WTC11 (cell line): ENCODE measurements around the gene ITPK1. TPM values are rescaled to one million over a fixed set of nuclear protein-coding genes. Genes with fewer than 3 reads are reported as not detected.

ENCODE experiments used
- ATAC-seq: fragments of 200-7000 bp; cut with Tn5 transposase; 2 replicates; pipeline ENCODE4 v1.10.0; 2021; ENCODE audit warnings: mild to moderate bottlenecking, moderate library complexity
- CTCF ChIA-PET: fragments of 300-600 bp; sonication (Branson Sonifier 250); formaldehyde crosslinking; loops from one replicate; lab custom pipeline; 2021; ENCODE audit warnings: antibody characterized with exemption; lab: Charles Lee
- POLR2A ChIA-PET: fragments of 350-600 bp; sonication (Branson Sonifier 250); formaldehyde crosslinking; loops from one replicate; lab custom pipeline; 2021; ENCODE audit warnings: antibody characterized with exemption; lab: Charles Lee
- DNase-seq: peaks from one replicate; pipeline ENCODE4 v3.0.0; 2021; ENCODE audit warnings: low spot score
- H3K27ac Mint-ChIP-seq: 2 replicates; pipeline ENCODE4 v1.8.0; 2021; ENCODE audit warnings: mixed read lengths
- H3K27me3 Mint-ChIP-seq: 2 replicates; pipeline ENCODE4 v1.8.0; 2021; ENCODE audit warnings: low read depth, mild to moderate bottlenecking, moderate library complexity, mixed read lengths
- H3K36me3 Mint-ChIP-seq: 2 replicates; pipeline ENCODE4 v1.8.0; 2021; ENCODE audit warnings: mixed read lengths
- H3K4me1 Mint-ChIP-seq: 2 replicates; pipeline ENCODE4 v1.8.0; 2022; ENCODE audit warnings: mixed read lengths
- H3K4me3 Mint-ChIP-seq: 2 replicates; pipeline ENCODE4 v1.8.0; 2021; ENCODE audit warnings: mild to moderate bottlenecking, moderate library complexity, mixed read lengths
- H3K9me3 Mint-ChIP-seq: 2 replicates; pipeline ENCODE4 v1.8.0; 2021; ENCODE audit warnings: mixed read lengths
- ATF1 ChIP-seq: sonication (generic); formaldehyde crosslinking; IDR thresholded peaks from 2 replicates; pipeline ENCODE4 v1.8.1; 2023; ENCODE audit warnings: mild to moderate bottlenecking, moderate library complexity, missing genetic modification reagents
- ESRRA ChIP-seq: sonication (generic); formaldehyde crosslinking; IDR thresholded peaks from 2 replicates; pipeline ENCODE4 v1.8.1; 2022; ENCODE audit warnings: mild to moderate bottlenecking, missing genetic modification reagents, borderline replicate concordance
- HMGA2 ChIP-seq: fragments of 250-450 bp; sonication (Bioruptor Pico); IDR thresholded peaks from 2 replicates; pipeline ENCODE4 v1.4.0; 2021; ENCODE audit warnings: mild to moderate bottlenecking, moderate library complexity
- JUN ChIP-seq: sonication (generic); formaldehyde crosslinking; IDR thresholded peaks from 2 replicates; pipeline ENCODE4 v1.8.0; 2023; ENCODE audit warnings: mild to moderate bottlenecking, missing genetic modification reagents
- NFE2L1 ChIP-seq: sonication (generic); formaldehyde crosslinking; IDR thresholded peaks from 2 replicates; pipeline ENCODE4 v1.8.1; 2023; ENCODE audit warnings: missing genetic modification reagents
- RELA ChIP-seq: sonication (generic); formaldehyde crosslinking; IDR thresholded peaks from 2 replicates; pipeline ENCODE4 v1.8.1; 2022; ENCODE audit warnings: missing genetic modification reagents, mild to moderate bottlenecking, borderline replicate concordance
- SMAD3 ChIP-seq: sonication (generic); formaldehyde crosslinking; IDR thresholded peaks from 2 replicates; pipeline ENCODE4 v1.8.0; 2022; ENCODE audit warnings: missing genetic modification reagents, mild to moderate bottlenecking, borderline replicate concordance
- SP1 ChIP-seq: sonication (generic); formaldehyde crosslinking; conservative IDR thresholded peaks from 2 replicates; pipeline ENCODE4 v1.8.1; 2022; ENCODE audit warnings: missing genetic modification reagents
- ZNF121 ChIP-seq: sonication (generic); formaldehyde crosslinking; IDR thresholded peaks from 2 replicates; pipeline ENCODE4 v1.8.0; 2023; ENCODE audit warnings: missing genetic modification reagents
- ZNF219 ChIP-seq: sonication (generic); formaldehyde crosslinking; IDR thresholded peaks from 2 replicates; pipeline ENCODE4 v1.8.0; 2023; ENCODE audit warnings: missing genetic modification reagents, mild to moderate bottlenecking, borderline replicate concordance
- ZNF396 ChIP-seq: fragments of 250-450 bp; sonication (Bioruptor Pico); IDR thresholded peaks from 2 replicates; pipeline ENCODE4 v1.8.0; 2021; ENCODE audit warnings: mild to moderate bottlenecking, moderate library complexity, borderline replicate concordance
- total RNA-seq: library from RNA; stranded (reverse); gene quantifications from 3 replicates; pipeline ENCODE4 v1.2.3, GENCODE V29; 2021
- TF ChIP-seq, protein P1 (sequence below): sonication (generic); formaldehyde crosslinking; IDR thresholded peaks from 2 replicates; pipeline ENCODE4 v1.8.1; 2023; ENCODE audit warnings: mild to moderate bottlenecking, moderate library complexity, missing genetic modification reagents
- TF ChIP-seq, protein P2 (sequence below): sonication (generic); formaldehyde crosslinking; IDR thresholded peaks from 2 replicates; pipeline ENCODE4 v1.8.1; 2023; ENCODE audit warnings: mild to moderate bottlenecking, missing genetic modification reagents, borderline replicate concordance
- TF ChIP-seq, protein P3 (sequence below): fragments of 250-450 bp; sonication (Bioruptor Pico); IDR thresholded peaks from 2 replicates; pipeline ENCODE4 v2.1.2; 2022; ENCODE audit warnings: mild to moderate bottlenecking, moderate library complexity
- TF ChIP-seq, protein P4 (sequence below): sonication (generic); formaldehyde crosslinking; IDR thresholded peaks from 2 replicates; pipeline ENCODE4 v1.8.1; 2022; ENCODE audit warnings: mild to moderate bottlenecking, missing genetic modification reagents, moderate library complexity, borderline replicate concordance
- TF ChIP-seq, protein P5 (sequence below): fragments of 200-600 bp; IDR thresholded peaks from 2 replicates; pipeline ENCODE4 v1.8.0; 2022; ENCODE audit warnings: antibody characterized with exemption

The ITPK1 gene
- total RNA-seq, 1 experiment from 2014 or later, result 144 TPM

DNA sequence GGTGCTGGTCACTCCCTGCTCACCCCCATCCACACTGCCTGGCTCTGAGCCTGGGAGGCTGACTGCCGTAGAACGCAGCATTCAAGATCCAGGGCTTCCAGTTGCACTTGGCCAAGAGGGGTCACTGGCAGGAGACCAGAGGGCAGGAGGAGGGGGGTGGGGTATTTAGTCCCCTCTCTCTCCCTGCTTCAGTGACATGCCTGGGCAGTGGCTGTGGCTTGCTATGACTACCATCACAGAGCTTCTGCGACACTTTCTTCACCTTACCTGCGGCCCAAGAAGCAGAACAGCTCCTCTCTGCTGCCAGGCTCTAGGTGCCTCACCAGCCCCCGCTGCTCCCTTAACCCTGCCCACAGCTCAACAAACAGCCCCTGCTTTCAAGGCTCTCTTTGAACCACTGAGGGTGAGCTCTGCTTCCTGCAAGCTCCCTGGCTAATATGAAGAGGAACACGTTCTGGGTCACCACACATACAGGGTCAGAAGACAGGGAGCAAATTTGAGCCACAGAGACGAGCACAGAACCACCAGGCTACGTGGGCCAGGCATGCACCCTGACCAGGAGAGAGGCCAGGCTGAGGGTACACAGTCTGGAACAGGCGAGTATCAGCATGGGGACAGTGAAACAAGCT is 55.7 kb downstream of the ITPK1 start:
- ChIA-PET CTCF (interaction anchor here (0.8 to 3.2 kb wide), 7 partner anchors 23 to 101 kb away, joined by 3 to 17 read pairs (median 4); no protein-coding TSS in a partner anchor), POLR2A (interaction anchor here (1.0 kb wide), 1 partner anchor 9 kb away, joined by 3 read pairs; no protein-coding TSS in a partner anchor)
- H3K4me1 Mint-ChIP-seq, result peaks cover 63% of the 10 kb centered on the region
- no peaks in the 10 kb centered on the region for H3K9me3 Mint-ChIP-seq
- peak overlapping the region; percentile 90 for H3K27ac Mint-ChIP-seq
- no peaks in the 10 kb centered on the region for H3K27me3 Mint-ChIP-seq
- peaks cover 3% of the 10 kb centered on the region; the same call in 1 of the 2 replicates for H3K36me3 Mint-ChIP-seq
- peak; percentile 63 for ATAC-seq
- no peak overlapping the region for H3K4me3 Mint-ChIP-seq
- peak; percentile 42 for DNase-seq
- TF ChIP-seq ZNF121 (peak; percentile 17; the same call in 1 of the 2 replicates), RELA (CRISPR knock-in tag) (peak; percentile 58; the same call in 1 of the 2 replicates), ESRRA (CRISPR knock-in tag) (0 out of 2 replicates have a peak, but pooled peaks have one; percentile 43), JUN (CRISPR knock-in tag) (no peak)
- TF ChIP-seq, protein P1, sequence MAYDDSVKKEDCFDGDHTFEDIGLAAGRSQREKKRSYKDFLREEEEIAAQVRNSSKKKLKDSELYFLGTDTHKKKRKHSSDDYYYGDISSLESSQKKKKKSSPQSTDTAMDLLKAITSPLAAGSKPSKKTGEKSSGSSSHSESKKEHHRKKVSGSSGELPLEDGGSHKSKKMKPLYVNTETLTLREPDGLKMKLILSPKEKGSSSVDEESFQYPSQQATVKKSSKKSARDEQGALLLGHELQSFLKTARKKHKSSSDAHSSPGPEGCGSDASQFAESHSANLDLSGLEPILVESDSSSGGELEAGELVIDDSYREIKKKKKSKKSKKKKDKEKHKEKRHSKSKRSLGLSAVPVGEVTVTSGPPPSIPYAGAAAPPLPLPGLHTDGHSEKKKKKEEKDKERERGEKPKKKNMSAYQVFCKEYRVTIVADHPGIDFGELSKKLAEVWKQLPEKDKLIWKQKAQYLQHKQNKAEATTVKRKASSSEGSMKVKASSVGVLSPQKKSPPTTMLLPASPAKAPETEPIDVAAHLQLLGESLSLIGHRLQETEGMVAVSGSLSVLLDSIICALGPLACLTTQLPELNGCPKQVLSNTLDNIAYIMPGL, result no peak
- TF ChIP-seq, protein P2, sequence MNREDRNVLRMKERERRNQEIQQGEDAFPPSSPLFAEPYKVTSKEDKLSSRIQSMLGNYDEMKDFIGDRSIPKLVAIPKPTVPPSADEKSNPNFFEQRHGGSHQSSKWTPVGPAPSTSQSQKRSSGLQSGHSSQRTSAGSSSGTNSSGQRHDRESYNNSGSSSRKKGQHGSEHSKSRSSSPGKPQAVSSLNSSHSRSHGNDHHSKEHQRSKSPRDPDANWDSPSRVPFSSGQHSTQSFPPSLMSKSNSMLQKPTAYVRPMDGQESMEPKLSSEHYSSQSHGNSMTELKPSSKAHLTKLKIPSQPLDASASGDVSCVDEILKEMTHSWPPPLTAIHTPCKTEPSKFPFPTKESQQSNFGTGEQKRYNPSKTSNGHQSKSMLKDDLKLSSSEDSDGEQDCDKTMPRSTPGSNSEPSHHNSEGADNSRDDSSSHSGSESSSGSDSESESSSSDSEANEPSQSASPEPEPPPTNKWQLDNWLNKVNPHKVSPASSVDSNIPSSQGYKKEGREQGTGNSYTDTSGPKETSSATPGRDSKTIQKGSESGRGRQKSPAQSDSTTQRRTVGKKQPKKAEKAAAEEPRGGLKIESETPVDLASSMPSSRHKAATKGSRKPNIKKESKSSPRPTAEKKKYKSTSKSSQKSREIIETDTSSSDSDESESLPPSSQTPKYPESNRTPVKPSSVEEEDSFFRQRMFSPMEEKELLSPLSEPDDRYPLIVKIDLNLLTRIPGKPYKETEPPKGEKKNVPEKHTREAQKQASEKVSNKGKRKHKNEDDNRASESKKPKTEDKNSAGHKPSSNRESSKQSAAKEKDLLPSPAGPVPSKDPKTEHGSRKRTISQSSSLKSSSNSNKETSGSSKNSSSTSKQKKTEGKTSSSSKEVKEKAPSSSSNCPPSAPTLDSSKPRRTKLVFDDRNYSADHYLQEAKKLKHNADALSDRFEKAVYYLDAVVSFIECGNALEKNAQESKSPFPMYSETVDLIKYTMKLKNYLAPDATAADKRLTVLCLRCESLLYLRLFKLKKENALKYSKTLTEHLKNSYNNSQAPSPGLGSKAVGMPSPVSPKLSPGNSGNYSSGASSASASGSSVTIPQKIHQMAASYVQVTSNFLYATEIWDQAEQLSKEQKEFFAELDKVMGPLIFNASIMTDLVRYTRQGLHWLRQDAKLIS (CRISPR knock-in tag), result no peak

DNA sequence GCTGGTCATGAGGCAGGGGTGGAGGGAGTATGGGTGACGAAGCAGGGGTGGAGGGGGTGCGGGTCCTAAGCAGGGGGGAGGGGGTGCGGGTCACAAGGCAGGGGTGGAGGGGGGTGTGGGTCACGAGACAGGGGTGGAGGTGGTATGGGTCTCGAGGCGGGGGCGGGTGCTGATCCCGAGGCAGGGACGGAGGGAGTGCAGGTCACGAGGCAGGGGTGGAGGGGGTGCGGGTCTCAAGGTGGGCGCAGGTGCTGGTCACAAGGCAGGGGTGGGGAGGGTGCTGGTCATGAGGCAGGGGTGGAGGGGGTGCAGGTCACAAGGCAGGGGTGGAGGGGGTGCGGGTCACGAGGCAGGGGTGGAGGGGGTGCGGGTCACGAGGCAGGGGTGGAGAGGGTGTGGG is 56.5 kb downstream of the ITPK1 start:
- Mint-ChIP-seq H3K36me3 (peaks cover 3% of the 10 kb centered on the region; the same call in 1 of the 2 replicates), H3K4me3 (no peak overlapping the region)
- POLR2A ChIA-PET, result no interaction called here
- TF ChIP-seq ESRRA (CRISPR knock-in tag) (no peak), HMGA2 (CRISPR knock-in tag) (no peak), SMAD3 (CRISPR knock-in tag) (no peak)
- TF ChIP-seq, protein P3, sequence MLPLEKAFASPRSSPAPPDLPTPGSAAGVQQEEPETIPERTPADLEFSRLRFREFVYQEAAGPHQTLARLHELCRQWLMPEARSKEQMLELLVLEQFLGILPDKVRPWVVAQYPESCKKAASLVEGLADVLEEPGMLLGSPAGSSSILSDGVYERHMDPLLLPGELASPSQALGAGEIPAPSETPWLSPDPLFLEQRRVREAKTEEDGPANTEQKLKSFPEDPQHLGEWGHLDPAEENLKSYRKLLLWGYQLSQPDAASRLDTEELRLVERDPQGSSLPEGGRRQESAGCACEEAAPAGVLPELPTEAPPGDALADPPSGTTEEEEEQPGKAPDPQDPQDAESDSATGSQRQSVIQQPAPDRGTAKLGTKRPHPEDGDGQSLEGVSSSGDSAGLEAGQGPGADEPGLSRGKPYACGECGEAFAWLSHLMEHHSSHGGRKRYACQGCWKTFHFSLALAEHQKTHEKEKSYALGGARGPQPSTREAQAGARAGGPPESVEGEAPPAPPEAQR (CRISPR knock-in tag), result no peak
- TF ChIP-seq, all 79 proteins: peak for 0
- H3K27me3 Mint-ChIP-seq, result no peaks in the 10 kb centered on the region
- H3K4me1 Mint-ChIP-seq, result peaks cover 63% of the 10 kb centered on the region
- CTCF ChIA-PET, result interaction anchor here (2.0 kb wide), 1 partner anchor 25 kb away, joined by 7 read pairs; no protein-coding TSS in a partner anchor
- no peak for DNase-seq
- no peak overlapping the region for H3K27ac Mint-ChIP-seq
- H3K9me3 Mint-ChIP-seq, result no peaks in the 10 kb centered on the region
- ATAC-seq, result no peak

DNA sequence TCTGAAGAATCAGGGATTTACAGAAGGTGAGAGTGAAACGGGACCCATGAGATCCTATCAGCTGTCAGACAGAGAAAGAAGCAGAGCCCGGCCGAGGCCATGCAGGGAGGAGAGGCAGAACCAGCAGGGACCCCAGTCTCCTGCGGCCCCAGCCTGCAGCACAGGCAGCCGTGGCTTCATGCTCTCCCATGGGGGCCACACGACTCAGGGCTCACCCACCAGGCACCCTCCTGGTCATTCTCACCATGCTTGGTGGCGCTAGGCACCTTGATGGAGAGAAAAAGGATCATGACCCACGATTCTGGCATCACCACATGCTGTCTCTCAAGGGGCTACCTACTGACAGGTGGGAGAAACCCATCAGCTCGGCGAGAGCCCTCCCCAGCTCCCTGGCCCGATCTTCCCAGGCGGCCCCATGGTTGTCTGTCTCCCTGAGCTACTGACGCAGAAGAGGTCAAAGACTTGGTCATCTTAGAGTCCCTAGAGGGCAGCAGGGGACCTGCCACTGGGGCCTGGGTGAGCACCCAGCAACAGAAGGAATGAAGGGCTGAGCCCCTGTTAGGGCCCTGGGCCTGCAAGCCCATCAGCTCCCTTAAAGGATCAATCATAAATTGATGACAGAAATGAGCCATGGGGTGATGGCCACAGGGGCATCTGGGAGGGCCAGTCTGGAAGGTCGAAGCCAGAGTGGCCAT is 58.0 kb downstream of the ITPK1 start:
- no peaks in the 10 kb centered on the region for H3K27me3 Mint-ChIP-seq
- CTCF ChIA-PET, result interaction anchor here (0.5 to 1.2 kb wide), 3 partner anchors 15 to 56 kb away, joined by 3 to 5 read pairs (median 4); no protein-coding TSS in a partner anchor
- TF ChIP-seq, protein P4, sequence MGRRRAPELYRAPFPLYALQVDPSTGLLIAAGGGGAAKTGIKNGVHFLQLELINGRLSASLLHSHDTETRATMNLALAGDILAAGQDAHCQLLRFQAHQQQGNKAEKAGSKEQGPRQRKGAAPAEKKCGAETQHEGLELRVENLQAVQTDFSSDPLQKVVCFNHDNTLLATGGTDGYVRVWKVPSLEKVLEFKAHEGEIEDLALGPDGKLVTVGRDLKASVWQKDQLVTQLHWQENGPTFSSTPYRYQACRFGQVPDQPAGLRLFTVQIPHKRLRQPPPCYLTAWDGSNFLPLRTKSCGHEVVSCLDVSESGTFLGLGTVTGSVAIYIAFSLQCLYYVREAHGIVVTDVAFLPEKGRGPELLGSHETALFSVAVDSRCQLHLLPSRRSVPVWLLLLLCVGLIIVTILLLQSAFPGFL, result no peak
- no peak for TF ChIP-seq ZNF396
- TF ChIP-seq, protein P1, result no peak
- TF ChIP-seq NFE2L1 (CRISPR knock-in tag), result no peak
- no peak for TF ChIP-seq SP1 (CRISPR knock-in tag)
- TF ChIP-seq, protein P5, sequence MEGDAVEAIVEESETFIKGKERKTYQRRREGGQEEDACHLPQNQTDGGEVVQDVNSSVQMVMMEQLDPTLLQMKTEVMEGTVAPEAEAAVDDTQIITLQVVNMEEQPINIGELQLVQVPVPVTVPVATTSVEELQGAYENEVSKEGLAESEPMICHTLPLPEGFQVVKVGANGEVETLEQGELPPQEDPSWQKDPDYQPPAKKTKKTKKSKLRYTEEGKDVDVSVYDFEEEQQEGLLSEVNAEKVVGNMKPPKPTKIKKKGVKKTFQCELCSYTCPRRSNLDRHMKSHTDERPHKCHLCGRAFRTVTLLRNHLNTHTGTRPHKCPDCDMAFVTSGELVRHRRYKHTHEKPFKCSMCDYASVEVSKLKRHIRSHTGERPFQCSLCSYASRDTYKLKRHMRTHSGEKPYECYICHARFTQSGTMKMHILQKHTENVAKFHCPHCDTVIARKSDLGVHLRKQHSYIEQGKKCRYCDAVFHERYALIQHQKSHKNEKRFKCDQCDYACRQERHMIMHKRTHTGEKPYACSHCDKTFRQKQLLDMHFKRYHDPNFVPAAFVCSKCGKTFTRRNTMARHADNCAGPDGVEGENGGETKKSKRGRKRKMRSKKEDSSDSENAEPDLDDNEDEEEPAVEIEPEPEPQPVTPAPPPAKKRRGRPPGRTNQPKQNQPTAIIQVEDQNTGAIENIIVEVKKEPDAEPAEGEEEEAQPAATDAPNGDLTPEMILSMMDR, result no peak
- TF ChIP-seq ZNF219 (CRISPR knock-in tag), result no peak
- TF ChIP-seq ATF1 (CRISPR knock-in tag), result no peak

More for the DNA sequence above, 58.0 kb downstream of the ITPK1 start:
- Mint-ChIP-seq H3K4me3 (no peak overlapping the region), H3K36me3 (peaks cover 3% of the 10 kb centered on the region; the same call in 1 of the 2 replicates), H3K27ac (peak overlapping the region; percentile 69), H3K4me1 (peaks cover 71% of the 10 kb centered on the region), H3K9me3 (no peaks in the 10 kb centered on the region)
- no peak for ATAC-seq
- POLR2A ChIA-PET, result interaction anchor here (0.6 kb wide), 1 partner anchor 50 kb away, joined by 3 read pairs; no protein-coding TSS in a partner anchor
- DNase-seq, result no peak
